ENCODE measurements around the gene CNOT4.
"Not testable (repeated sequence)": the region's sequence is repeated elsewhere in the genome, so short reads cannot be mapped to it uniquely, and the experiment has no call there.

DNA sequence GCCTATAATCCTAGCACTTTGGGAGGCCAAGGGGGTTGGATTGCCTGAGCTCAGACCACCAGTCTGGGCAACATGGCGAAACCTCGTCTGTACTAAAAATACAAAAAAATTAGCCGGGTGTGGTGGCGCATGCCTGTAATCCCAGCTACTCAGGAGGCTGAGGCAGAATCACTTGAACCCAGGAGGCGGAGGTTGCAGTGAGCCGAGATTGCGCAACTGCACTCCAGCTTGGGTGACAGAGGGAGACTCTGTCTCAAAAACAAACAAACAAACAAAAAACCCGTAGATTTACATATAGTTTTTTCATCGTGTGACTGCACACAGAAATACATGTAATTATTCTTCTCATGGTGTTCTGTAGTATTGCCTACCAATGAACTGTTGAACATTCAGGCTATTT lies 158.8 kb downstream of the CNOT4 start:
- TF ChIP-seq, protein P1, sequence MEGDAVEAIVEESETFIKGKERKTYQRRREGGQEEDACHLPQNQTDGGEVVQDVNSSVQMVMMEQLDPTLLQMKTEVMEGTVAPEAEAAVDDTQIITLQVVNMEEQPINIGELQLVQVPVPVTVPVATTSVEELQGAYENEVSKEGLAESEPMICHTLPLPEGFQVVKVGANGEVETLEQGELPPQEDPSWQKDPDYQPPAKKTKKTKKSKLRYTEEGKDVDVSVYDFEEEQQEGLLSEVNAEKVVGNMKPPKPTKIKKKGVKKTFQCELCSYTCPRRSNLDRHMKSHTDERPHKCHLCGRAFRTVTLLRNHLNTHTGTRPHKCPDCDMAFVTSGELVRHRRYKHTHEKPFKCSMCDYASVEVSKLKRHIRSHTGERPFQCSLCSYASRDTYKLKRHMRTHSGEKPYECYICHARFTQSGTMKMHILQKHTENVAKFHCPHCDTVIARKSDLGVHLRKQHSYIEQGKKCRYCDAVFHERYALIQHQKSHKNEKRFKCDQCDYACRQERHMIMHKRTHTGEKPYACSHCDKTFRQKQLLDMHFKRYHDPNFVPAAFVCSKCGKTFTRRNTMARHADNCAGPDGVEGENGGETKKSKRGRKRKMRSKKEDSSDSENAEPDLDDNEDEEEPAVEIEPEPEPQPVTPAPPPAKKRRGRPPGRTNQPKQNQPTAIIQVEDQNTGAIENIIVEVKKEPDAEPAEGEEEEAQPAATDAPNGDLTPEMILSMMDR (IDR thresholded peaks at IDR 0.05; ENCODE audit: low read depth, low read length): not testable (repeated sequence)
- TF ChIP-seq EZH2phosphoT487 (IDR thresholded peaks at IDR 0.05; ENCODE audit: low read depth): not testable (repeated sequence)
